NB4 (cell line): ENCODE measurements around the gene MTARC2.

ENCODE experiments used
- DNase-seq: peaks from one replicate; pipeline ENCODE4 v3.0.0; 2010; ENCODE audit warnings: low read depth
- H3K4me3 ChIP-seq: one replicate; pipeline ENCODE4 v1.5.1; 2011; ENCODE audit warnings: mild to moderate bottlenecking, low read depth, low read length, moderate library complexity
- MYC ChIP-seq: IDR thresholded peaks from 2 replicates; pipeline ENCODE4 v1.6.1; 2011; ENCODE audit warnings: low read depth, low read length
- POLR2A ChIP-seq: IDR thresholded peaks from 2 replicates; pipeline ENCODE4 v1.6.1; 2011; ENCODE audit warnings: mild to moderate bottlenecking; ENCODE audit not compliant: insufficient read length; ENCODE audit errors: extremely low read depth
- TF ChIP-seq, protein P1 (sequence below): IDR thresholded peaks from 2 replicates; pipeline ENCODE4 v1.6.1; 2011; ENCODE audit warnings: low read depth, low read length
- TF ChIP-seq, protein P2 (sequence below): IDR thresholded peaks from one replicate; pipeline ENCODE4 v1.5.1; 2012; ENCODE audit warnings: low read depth, low read length

MTARC2 gene

DNA sequence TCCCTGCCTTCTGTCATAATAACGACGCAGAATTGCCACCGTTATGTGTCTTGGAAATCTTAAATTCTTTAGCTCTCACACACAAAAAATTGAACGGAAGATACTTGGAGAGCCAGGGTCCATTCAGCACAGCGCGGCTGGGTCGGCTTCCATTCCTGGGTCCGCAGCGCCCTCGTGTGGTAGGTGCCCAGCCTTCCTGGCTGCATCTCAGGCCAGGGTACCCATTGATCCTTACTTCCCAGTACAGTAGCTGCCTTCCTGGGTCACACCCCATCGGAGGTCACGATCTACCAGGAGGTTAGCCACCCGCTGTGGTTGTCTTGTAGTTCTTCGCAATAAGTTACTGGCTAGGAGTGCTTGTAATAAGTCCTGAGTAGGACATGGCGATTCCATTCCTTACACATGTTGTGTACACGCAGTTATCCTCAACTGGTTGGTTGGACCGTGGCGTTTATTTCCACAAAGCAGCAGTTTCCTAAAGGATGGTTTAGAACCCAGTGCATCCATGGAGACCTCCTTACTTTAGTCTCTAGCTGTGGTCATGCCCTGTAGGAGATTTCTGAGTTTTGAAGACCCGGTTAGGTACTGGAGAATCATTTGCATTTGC is 28.7 kb downstream of the MTARC2 start:
- TF ChIP-seq, protein P1, sequence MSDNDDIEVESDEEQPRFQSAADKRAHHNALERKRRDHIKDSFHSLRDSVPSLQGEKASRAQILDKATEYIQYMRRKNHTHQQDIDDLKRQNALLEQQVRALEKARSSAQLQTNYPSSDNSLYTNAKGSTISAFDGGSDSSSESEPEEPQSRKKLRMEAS = no peak
- TF ChIP-seq MYC (no peak), POLR2A (no peak)
- TF ChIP-seq, protein P2, sequence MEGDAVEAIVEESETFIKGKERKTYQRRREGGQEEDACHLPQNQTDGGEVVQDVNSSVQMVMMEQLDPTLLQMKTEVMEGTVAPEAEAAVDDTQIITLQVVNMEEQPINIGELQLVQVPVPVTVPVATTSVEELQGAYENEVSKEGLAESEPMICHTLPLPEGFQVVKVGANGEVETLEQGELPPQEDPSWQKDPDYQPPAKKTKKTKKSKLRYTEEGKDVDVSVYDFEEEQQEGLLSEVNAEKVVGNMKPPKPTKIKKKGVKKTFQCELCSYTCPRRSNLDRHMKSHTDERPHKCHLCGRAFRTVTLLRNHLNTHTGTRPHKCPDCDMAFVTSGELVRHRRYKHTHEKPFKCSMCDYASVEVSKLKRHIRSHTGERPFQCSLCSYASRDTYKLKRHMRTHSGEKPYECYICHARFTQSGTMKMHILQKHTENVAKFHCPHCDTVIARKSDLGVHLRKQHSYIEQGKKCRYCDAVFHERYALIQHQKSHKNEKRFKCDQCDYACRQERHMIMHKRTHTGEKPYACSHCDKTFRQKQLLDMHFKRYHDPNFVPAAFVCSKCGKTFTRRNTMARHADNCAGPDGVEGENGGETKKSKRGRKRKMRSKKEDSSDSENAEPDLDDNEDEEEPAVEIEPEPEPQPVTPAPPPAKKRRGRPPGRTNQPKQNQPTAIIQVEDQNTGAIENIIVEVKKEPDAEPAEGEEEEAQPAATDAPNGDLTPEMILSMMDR = peak; percentile 61
- no peak overlapping the region for H3K4me3 ChIP-seq
- peak; percentile 73 for DNase-seq

DNA sequence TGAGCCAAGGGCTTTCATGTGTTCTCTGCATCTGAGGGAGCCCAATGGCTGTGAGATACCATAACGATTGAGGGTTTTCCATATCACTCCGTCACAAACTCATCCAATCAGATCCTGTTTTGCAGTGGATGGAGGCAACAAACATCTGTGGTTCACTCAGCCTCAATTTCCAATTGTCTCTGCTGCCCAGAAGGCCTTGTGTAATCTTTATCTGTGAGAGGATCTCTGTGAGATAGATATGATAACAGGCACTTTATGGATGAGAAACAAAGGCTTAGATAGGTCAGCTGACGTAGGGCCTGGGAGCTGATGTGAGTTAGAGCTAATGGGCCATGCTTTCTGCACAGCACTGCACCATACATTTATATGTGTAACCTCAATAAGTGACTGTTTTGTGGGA is 35.3 kb downstream of the MTARC2 start:
- DNase-seq = no peak
- no peak for TF ChIP-seq MYC
- TF ChIP-seq, protein P2 = no peak
- TF ChIP-seq, protein P1 = no peak
- no peak for TF ChIP-seq POLR2A

DNA sequence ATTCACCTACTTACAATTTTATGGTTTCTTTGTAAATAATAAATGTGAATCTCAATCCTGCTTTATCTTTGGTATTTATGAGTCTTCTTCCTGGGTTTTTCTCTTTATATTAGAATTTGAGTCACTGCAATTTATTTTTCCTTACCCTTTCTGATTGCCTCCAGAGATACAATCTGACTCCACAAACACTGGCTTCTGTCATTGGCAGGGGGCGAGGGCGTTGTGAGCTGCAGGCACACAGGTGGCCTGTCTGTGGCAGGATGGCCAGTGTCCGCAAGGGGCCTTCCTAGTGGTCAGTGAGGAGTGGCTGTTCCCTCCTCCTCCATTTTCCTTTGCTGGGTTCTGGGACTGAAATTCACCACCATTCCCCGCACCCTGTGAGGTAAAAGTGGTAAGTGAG is 36.6 kb downstream of the MTARC2 start:
- TF ChIP-seq POLR2A (no peak), MYC (no peak)
- TF ChIP-seq, protein P2 = no peak
- TF ChIP-seq, protein P1 = no peak
- DNase-seq = no peak
- no peak overlapping the region for H3K4me3 ChIP-seq

More for the DNA sequence above, 35.3 kb downstream of the MTARC2 start:
- no peak overlapping the region for H3K4me3 ChIP-seq

DNA sequence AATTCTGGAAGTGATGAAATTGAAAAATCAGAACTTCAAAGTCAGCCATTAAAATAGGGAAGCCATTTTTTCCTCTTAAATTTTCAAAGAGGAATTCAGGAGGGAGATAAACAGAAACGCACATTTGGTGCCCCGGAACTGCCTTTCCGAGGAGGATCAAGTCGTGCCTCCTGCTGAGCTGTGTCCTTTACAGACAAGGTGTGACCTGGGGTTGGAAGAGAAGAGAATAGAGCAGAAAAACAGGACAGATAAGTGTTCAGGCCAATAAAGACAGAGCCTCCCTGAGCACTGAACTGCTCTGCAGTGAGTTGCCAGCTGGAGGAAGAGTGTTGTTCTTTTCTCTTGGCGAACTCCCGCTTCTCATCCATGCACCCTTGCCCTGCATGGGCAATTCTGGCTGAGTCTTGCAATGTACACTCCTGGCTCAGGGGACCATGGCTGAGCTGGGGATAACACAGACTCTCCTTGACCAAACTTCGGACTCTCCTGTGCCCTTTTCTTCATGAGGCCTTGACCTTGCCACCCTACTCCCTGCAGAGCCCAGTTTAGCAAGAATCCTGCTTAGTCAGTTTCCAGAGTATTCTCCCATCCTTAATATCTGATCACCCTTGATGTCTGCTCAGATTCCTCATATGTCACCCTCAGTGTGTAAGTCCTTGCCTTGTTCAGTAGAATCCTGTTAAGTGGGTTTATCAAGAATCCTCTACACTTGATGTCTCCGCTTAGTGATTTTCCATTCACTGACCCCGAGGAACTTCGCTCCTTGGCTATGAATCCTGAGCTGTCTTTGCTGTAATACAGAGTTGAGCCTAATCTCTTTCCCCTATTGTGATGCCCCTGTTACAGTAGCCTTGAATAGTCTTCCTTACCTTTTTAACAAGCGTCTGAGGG is 37.3 kb downstream of the MTARC2 start:
- no peak for DNase-seq
- TF ChIP-seq, protein P1 = no peak
- no peak for TF ChIP-seq MYC
- TF ChIP-seq, protein P2 = no peak
- TF ChIP-seq POLR2A = no peak
- no peak overlapping the region for H3K4me3 ChIP-seq

DNA sequence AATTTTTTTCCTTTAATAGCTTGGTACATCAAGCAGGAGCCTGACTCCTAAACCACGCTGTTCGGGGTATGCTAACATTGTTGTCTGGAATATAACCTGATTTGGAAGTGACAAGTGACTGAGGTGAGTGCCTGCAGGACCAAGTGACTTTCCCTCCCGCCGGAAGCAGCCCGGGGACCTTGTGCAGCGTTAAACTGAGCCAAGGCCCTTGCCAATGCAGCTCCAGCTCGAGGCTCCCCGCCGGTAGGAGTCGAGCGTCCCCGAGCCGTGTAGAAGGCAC is 37.9 kb downstream of the MTARC2 start:
- TF ChIP-seq, protein P2 = no peak
- TF ChIP-seq POLR2A = no peak
- TF ChIP-seq, protein P1 = no peak
- no peak for TF ChIP-seq MYC
- DNase-seq = no peak

More for the DNA sequence above, 37.9 kb downstream of the MTARC2 start:
- no peak overlapping the region for H3K4me3 ChIP-seq
